Panc1 (cell line): Measurements from ENCODE around the gene LTO1. TPM values are rescaled to one million over a fixed set of nuclear protein-coding genes. Genes with fewer than 3 reads are reported as not detected.
A peak's percentile ranks its signal among the peaks of the same experiment; 100 is the strongest.

Experiments
- ATAC-seq: fragments of 200-7000 bp; cut with Tn5 transposase; 2 replicates; pipeline ENCODE4 v1.9.1; 2020; ENCODE audit warnings: mild to moderate bottlenecking, moderate library complexity
- BruUV-seq: library from RNA; stranded (reverse); fragments of 400-500 nt; replicated peaks from 2 replicates; lab custom pipeline; 2021; lab: Mats Ljungman, UMichigan
- CTCF ChIA-PET: fragments of 300-600 bp; sonication (Branson Sonifier 250); formaldehyde crosslinking; loops from one replicate; lab custom pipeline; 2022; ENCODE audit warnings: antibody characterized with exemption; lab: Charles Lee
- POLR2A ChIA-PET: fragments of 300-600 bp; sonication (Branson Sonifier 250); formaldehyde crosslinking; loops from one replicate; lab custom pipeline; 2022; ENCODE audit warnings: antibody characterized with exemption; lab: Charles Lee
- DNase-seq: peaks from one replicate; pipeline ENCODE4 v3.0.0-alpha.2; 2010; ENCODE audit warnings: low read depth, low spot score
- H3K27ac ChIP-seq: 2 replicates; pipeline ENCODE4 v1.5.1; 2011; ENCODE audit warnings: mild to moderate bottlenecking, low read length, inconsistent platforms
- H3K27me3 ChIP-seq: fragments of 200-500 bp; sonication (Bioruptor generic); 2 replicates; pipeline ENCODE4 v1.6.0; 2014; ENCODE audit warnings: low read length, inconsistent platforms; ENCODE audit not compliant: control insufficient read depth, insufficient read depth
- H3K36me3 ChIP-seq: fragments of 200-500 bp; sonication (Bioruptor generic); 2 replicates; pipeline ENCODE4 v1.5.1; 2014; ENCODE audit warnings: inconsistent platforms, mild to moderate bottlenecking, low read length, moderate library complexity; ENCODE audit not compliant: control insufficient read depth, insufficient read depth
- H3K4me1 ChIP-seq: 2 replicates; pipeline ENCODE4 v1.5.1; 2011; ENCODE audit warnings: inconsistent platforms, mild to moderate bottlenecking, low read length, moderate library complexity; ENCODE audit not compliant: control insufficient read depth, insufficient read depth
- H3K4me3 ChIP-seq, 2 experiments: 2 replicates each; pipeline ENCODE4 v1.5.1; 2011 to 2012; ENCODE audit warnings: low read depth in 2 of 2, low read length in 2 of 2, mild to moderate bottlenecking in 2 of 2, inconsistent platforms in 1 of 2, moderate library complexity in 1 of 2
- H3K9me3 ChIP-seq: fragments of 200-500 bp; sonication (Bioruptor generic); 2 replicates; pipeline ENCODE4 v1.5.1; 2014; ENCODE audit warnings: low read depth, mild to moderate bottlenecking, inconsistent platforms, low read length, moderate library complexity; ENCODE audit not compliant: control insufficient read depth, insufficient read depth
- POLR2AphosphoS5 ChIP-seq: IDR thresholded peaks from 2 replicates; pipeline ENCODE4 v1.6.1; 2012; ENCODE audit warnings: mild to moderate bottlenecking, low read depth, low read length, moderate library complexity
- SIN3A ChIP-seq: IDR thresholded peaks from 2 replicates; pipeline ENCODE4 v1.6.1; 2012; ENCODE audit warnings: low read depth, mild to moderate bottlenecking, low read length, moderate library complexity, borderline replicate concordance; ENCODE audit not compliant: insufficient read depth
- TCF7L2 ChIP-seq: IDR thresholded peaks from 2 replicates; pipeline ENCODE4 v1.6.1; 2011; ENCODE audit warnings: mild to moderate bottlenecking, low read depth, low read length, inconsistent platforms
- in situ Hi-C: cut with HindIII; loops from 2 replicates; pipeline ENCODE4 v1.10.0; 2016; ENCODE audit warnings: low sequenced_read_pairs, low pct_unique_long_range_greater_than_20kb
- intact Hi-C: fragments of 100-400 bp; cut with micrococcal nuclease; formaldehyde crosslinking; loops from one replicate; pipeline ENCODE4 v1.10.0; 2022; ENCODE audit not compliant: unreplicated experiment
- total RNA-seq: library from RNA; stranded (reverse); gene quantifications from one replicate; pipeline ENCODE4 v1.2.1, GENCODE V29; 2021; ENCODE audit not compliant: unreplicated experiment
- TF ChIP-seq, protein P1 (sequence below): fragments of 450-650 bp; IDR thresholded peaks from 2 replicates; pipeline ENCODE4 v1.5.1; 2017; ENCODE audit warnings: mild to moderate bottlenecking
- TF ChIP-seq, protein P2 (sequence below), 2 experiments: IDR thresholded peaks; 2 replicates each; pipeline ENCODE4 v1.6.1; 2011 to 2012; ENCODE audit warnings: low read depth in 2 of 2, control low read depth in 1 of 2, low read length in 1 of 2, mild to moderate bottlenecking in 1 of 2, moderate library complexity in 1 of 2; ENCODE audit not compliant: insufficient read depth in 1 of 2

The LTO1 gene
- total RNA-seq, 1 experiment from 2014 or later = 28.7 TPM

DNA sequence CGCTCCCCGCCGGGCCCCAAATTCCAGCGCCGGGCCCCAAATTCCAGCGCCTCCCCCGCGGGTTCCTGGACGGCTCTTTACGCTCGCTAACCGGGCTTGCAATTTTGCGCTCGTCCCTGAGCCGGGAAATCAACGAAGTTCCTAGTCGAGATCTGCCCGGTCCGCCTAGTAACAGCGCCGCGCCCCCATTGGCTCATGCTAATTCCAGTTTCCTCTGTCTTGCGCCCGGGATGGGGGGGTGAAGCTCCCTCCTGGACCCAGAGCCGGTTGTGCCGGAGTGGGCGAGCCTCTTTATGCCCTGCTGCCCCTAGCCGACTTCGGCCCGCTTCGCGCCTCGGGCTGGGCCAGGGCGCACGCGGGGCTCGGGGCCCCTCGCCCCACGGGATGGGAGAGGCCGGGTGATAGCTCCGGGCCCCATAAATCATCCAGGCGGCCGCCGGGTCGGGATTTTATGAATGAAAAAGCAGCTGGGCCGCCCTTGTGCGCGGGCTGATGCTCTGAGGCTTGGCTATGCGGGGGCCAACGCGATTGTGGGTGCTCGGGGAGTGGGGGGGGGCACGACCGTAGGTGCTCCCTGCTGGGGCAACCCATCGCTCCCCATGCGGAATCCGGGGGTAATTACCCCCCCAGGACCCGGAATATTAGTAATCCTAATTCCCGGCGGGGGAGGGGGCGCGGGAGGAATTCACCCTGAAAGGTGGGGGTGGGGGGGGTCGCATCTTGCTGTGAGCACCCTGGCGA is 36.0 kb downstream of the LTO1 start:
- H3K36me3 ChIP-seq = peaks cover 7% of the 10 kb centered on the region; the same call in 1 of the 2 replicates
- ChIA-PET POLR2A (interaction anchor here (0.6 to 0.7 kb wide), 4 partner anchors 10 to 365 kb away, joined by 3 to 8 read pairs (median 5); no protein-coding TSS in a partner anchor), CTCF (interaction anchor here (0.6 to 0.7 kb wide), 2 partner anchors 51 to 538 kb away, joined by 4 to 9 read pairs; no protein-coding TSS in a partner anchor)
- DNase-seq (peak; percentile 82), ATAC-seq (peak; percentile 76)
- no TSS peak for BruUV-seq
- no peaks in the 10 kb centered on the region for H3K9me3 ChIP-seq
- no peaks in the 10 kb centered on the region for H3K27me3 ChIP-seq
- H3K4me1 ChIP-seq = peaks cover 40% of the 10 kb centered on the region
- in situ Hi-C loops = no loop called here
- TF ChIP-seq TCF7L2 (no peak; the same call in 1 of the 2 replicates), POLR2AphosphoS5 (peak; percentile 89)
- intact Hi-C loops = no loop called here
- peak overlapping the region; percentile 98 for H3K27ac ChIP-seq
- peak overlapping the region; percentile 80 to 93 for H3K4me3 ChIP-seq

DNA sequence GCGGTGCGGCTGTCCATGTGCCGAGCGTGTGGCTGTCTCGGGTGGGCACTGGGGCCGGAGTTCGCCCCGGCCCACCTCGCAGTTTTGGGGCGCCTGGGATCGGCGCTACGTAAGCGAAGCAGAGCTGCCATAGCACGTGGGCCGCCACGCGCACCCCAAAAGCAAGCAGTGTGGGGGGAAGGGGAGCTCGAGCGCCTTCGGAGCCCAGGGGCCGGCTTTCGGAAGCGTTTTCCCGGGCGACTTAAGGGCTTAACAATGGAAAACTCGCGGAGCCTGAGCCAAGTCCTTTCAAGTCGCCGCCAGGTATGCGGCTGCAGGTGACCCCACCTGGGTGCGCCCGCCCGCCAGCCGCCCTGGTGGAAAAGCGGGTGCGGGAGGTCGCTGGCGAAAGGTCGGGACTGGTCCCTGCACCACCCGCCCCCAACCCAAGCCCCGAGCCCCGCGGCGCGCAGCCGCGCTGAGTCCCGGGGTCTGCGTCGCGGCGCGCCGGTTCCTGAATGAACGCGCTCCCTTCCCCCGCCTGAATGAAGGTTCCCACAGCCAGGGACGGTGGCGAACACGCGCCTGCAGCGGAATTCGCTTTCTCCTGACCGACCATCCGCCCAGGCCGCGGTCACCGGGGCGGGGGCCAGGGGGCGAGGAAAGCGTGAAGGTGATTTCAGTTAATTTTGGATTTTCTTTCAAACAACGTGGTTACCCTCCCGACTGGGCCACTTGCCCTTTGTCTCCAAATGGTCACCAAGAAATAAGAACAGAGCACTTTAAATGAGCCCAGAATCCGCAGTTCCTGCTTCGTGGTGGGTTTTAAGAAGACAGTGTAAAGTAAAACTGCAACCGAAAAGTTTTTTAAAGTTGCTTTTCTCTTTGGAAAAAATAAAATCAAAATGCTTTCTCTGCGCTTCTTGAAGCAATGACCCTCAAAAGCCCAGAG is 36.9 kb downstream of the LTO1 start:
- in situ Hi-C loops (no loop called here), intact Hi-C loops (no loop called here)
- Histone ChIP-seq H3K27me3 (no peaks in the 10 kb centered on the region), H3K9me3 (no peaks in the 10 kb centered on the region), H3K27ac (peak overlapping the region; percentile 95), H3K4me3 (peak overlapping the region; percentile 80 to 93), H3K36me3 (peaks cover 7% of the 10 kb centered on the region; the same call in 1 of the 2 replicates), H3K4me1 (peaks cover 33% of the 10 kb centered on the region)
- no TSS peak for BruUV-seq
- ChIA-PET CTCF (no interaction called here), POLR2A (interaction anchor here (0.7 kb wide), 1 partner anchor 17 kb away, joined by 7 read pairs; no protein-coding TSS in a partner anchor)
- DNase-seq (no peak), ATAC-seq (peak; percentile 16; the same call in 1 of the 2 replicates)
- TF ChIP-seq, protein P1, sequence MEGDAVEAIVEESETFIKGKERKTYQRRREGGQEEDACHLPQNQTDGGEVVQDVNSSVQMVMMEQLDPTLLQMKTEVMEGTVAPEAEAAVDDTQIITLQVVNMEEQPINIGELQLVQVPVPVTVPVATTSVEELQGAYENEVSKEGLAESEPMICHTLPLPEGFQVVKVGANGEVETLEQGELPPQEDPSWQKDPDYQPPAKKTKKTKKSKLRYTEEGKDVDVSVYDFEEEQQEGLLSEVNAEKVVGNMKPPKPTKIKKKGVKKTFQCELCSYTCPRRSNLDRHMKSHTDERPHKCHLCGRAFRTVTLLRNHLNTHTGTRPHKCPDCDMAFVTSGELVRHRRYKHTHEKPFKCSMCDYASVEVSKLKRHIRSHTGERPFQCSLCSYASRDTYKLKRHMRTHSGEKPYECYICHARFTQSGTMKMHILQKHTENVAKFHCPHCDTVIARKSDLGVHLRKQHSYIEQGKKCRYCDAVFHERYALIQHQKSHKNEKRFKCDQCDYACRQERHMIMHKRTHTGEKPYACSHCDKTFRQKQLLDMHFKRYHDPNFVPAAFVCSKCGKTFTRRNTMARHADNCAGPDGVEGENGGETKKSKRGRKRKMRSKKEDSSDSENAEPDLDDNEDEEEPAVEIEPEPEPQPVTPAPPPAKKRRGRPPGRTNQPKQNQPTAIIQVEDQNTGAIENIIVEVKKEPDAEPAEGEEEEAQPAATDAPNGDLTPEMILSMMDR = no peak
- TF ChIP-seq, protein P2, sequence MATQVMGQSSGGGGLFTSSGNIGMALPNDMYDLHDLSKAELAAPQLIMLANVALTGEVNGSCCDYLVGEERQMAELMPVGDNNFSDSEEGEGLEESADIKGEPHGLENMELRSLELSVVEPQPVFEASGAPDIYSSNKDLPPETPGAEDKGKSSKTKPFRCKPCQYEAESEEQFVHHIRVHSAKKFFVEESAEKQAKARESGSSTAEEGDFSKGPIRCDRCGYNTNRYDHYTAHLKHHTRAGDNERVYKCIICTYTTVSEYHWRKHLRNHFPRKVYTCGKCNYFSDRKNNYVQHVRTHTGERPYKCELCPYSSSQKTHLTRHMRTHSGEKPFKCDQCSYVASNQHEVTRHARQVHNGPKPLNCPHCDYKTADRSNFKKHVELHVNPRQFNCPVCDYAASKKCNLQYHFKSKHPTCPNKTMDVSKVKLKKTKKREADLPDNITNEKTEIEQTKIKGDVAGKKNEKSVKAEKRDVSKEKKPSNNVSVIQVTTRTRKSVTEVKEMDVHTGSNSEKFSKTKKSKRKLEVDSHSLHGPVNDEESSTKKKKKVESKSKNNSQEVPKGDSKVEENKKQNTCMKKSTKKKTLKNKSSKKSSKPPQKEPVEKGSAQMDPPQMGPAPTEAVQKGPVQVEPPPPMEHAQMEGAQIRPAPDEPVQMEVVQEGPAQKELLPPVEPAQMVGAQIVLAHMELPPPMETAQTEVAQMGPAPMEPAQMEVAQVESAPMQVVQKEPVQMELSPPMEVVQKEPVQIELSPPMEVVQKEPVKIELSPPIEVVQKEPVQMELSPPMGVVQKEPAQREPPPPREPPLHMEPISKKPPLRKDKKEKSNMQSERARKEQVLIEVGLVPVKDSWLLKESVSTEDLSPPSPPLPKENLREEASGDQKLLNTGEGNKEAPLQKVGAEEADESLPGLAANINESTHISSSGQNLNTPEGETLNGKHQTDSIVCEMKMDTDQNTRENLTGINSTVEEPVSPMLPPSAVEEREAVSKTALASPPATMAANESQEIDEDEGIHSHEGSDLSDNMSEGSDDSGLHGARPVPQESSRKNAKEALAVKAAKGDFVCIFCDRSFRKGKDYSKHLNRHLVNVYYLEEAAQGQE (IDR thresholded peaks at IDR 0.05; ENCODE audit: insufficient read depth in 1 of 2, low read depth in 2 of 2, low read length in 1 of 2) = no peak
- TF ChIP-seq TCF7L2 (peak; percentile 99), SIN3A (no peak), POLR2AphosphoS5 (peak; percentile 22; the same call in 1 of the 2 replicates)
